ENCODE results near the gene UPK1A.

Gene UPK1A

DNA sequence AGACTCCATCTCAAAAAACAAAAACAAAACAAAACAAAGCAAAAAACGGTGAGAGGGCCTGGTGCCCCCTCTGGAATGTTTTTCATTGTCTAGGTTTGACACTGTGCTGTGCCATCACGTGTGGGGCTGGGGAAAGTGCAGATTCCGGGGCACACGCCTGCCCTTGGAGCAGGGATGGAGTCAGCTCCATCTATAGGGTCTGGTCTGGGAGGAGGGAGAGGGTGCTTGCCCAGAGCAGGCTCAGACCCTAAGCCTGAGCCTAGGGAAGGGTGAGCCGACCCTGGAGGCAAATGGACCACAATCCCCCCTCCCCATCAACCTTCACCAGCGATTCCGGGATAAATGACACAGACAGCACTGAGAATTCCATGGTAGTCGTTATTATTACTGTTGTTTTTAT is 27.1 kb downstream of the UPK1A start:
- no peak for DNase-seq (ENCODE audit: low spot score)

DNA sequence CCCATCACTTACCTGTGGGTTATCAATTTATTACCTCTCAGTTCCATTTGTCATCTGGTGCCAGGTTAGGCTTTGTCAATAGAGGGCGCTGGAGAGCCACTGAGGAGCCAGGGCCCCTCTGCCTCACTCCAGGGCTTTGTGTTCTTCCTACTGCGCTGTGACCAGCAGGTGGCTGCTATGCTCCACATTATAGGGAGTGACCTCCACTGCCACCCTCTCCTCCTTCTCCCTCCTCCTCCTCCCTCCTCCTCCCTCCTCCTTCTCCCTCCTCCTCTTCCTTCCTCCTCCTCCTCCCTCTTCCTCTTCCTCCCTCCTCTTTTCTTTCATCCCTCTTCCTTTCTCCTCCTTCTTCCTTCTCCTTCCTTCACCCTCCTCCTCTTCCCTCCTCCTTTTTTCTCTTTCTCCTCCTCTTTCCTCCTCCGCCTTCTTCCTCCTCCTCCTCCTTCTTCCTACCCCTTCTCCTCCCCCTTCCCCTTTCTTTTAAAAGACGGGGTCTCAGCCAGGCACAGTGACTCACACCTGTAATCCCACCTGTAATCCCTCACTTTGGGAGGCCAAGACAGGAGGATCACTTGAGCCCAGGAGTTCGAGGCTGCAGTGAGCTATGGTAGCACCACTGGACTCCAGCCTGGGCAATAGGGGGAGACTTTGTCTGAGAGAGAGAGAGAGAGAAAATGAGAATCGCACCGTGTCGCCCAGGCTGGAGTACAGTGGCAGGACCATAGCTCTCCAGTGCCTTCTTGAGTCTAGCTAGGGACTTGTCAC is 27.7 kb downstream of the UPK1A start:
- peak; percentile 94 for DNase-seq (ENCODE audit: low spot score)

DNA sequence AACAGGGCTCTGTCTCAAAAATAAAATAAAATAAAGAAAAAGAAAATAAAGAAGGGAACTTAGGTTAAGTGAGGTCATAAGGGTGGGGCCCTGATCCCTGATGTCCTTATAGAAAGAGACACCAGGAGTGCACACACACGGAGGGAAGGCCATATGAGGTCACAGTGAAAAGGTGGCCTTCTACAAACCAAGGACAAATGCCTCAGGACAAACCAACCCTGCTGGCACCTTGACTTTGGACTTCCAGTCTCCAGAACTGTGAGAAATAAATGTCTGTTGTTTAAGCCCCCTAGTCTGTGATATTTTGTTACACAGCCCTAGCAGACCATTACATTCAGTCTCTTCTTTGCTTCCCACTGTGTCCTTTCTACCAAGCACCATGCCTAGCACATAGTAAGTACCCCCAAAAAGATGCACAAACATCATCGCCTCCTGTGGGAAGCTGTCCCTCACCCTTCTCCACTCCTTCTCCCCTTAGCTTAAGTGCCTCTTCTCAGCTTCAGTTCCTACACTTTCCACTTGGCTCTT is 29.6 kb downstream of the UPK1A start:
- no peak for DNase-seq (ENCODE audit: low spot score)

DNA sequence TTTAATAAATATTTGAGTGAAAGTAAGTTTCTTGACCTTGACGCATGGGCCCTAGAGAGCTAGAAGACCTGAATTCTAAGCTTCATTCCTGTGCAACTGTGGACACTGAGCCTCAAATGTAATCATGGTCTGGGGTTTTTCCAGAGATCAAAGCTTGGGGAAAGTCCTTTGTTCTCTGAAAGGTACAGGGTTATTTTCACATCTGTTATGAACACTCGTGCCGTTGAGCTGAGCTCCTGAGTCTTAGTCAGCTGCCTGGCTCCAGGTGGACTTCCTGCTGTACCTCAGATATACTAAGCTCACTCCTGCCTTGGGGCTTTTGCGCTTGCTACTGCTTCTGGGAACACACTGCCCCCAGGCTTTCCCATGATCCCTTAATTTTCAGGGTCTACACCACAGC is 30.5 kb downstream of the UPK1A start:
- no peak for DNase-seq (ENCODE audit: low spot score)

DNA sequence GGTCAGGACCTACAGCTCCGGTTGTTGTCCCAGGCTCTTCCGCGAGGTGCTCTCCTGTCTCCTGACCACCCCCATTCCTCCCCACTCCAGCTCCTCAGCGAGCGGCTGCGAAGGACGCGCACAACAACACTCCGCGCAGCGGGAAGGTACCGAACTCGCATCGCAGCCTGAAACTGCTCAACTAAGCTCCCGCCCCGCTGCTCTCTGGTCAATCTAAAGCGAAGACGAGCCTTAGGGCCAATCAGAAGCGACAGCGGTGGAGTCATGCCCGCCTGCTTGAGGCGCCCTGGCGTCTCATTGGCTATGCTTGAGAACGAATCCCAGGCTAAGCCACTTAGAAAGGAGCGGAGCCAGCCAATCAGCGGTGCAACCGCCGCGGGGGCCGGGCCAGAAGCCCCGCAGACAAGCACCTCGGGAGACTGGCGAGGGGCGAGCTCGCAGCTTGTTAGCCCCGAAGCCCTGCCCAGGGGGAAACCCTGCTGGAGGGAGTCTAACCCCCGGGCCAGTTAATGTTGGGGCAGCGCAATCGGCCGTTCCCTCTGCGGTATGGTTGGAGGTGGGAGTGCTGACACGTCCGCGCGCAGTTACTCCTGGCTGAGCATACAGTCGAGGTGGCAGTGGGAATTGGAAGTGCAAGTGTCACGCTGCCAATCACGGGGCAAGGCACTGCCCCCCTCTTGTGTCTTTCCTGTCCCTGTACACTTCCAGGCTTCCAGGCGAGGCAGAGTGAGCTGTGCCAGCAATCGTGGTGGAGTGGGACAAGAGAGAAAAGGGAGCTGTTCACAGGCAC is 36.1 kb downstream of the UPK1A start:
- peak; percentile 89 for DNase-seq (ENCODE audit: low spot score)

DNA sequence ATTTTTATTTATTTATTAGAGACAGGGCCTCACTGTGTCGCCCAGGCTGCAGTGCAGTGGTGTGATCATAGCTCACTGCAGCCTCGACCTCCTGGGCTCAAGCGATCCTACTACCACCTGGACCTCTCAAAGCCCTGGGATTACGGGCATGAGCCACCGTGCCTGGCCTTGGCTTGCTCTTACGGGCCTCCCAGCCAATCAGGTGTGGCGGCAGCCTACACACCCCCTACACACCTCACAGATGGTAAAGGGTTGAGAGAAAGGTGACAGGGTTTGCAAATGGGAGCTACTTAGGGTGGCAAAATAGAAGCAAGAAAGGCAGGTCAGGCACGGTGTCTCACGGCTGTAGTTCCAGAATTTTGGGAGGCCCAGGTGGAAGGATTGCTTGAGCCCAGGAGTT is 37.0 kb downstream of the UPK1A start:
- DNase-seq (ENCODE audit: low spot score), result no peak

DNA sequence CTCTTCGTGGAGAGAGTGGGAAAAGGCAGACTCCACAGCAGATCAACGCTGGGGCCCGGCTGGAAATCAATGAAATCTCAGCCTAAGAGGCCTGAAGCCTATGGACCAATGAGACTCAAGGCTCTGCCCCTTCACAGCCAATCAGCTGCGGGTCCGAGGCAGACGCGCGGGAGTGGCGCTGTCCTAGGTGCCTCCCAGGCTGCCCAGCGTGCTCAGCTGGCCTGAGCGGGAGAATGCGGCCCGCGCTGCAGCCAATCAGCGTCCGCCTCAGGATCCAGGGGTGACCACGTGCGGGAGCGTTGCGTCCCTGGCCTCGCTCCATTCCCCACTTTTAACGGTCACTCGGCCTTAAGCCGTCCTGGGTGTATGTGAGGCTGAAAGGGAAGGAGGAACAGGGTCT is 37.9 kb downstream of the UPK1A start, which contains the start of gene ZBTB32:
Gene ZBTB32, plus strand, starts transcription at position 341 of the 400 bp plus-strand sequence. CDS start 10,069 bp downstream, outside the sequence.
- no peak for DNase-seq (ENCODE audit: low spot score)

DNA sequence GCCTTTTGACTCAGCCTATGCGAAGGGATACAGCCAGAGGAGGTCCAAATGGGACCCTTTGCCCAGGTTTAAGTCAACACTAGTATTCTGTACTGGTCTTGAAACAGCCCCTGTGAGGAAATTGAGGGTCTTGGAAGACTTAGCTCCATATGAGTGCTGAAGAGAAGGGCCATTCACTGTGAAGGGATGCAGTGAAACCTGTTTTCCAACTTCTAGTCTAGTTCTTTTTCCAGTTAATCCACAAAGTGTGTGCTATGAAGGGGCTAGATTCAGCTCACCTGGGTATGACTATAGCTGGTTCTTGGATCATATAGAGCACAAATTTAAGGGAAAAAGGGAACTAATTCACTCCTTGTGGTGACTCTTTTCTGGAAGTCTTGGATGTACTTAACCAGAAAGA is 42.1 kb downstream of the UPK1A start:
- no peak for DNase-seq (ENCODE audit: low spot score)

DNA sequence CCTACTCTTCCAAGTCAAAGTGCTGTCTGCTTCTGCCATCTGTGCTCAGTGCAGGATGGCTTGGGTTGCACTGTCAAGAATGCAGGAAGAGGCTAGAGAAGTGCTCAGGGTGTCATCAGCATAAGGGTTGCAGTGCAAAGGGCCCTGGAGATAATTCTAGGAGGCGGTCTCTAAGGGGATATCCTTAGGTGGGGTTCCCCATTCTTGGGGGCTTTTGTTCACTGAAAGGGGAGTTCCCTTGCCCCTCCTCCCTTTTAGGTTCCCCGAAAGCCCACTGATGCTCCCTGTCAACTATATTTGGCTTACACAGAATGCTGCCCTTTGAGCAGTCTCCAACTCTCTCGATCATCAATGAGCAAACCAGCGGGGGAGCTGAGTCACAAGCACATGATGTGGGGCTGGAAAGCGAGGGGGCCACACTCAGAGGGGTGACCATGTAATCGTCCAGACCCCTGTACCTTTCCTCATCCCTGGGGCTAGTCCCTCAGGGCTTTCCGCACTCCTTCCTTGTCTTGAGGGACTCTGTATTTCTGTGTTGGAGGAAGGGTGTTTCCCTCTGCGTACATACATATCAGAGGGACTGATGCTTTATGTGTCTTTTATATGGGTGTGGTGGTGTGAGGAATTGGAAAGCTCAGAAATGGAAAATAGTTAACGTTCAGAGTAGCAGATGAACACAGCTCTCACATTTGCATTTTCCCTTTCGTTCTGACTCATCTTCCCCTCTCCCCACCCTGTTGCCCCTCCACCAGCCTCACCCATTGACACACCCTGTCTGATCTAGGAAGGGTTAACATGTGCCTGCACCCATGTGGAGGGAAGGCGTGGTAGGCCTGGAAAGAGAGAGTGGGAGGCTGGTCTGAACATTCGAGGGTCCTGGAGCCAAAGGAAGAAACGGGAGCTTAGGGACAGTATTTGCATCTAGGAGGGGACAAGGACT is 44.7 kb downstream of the UPK1A start:
- no peak for DNase-seq (ENCODE audit: low spot score)

DNA sequence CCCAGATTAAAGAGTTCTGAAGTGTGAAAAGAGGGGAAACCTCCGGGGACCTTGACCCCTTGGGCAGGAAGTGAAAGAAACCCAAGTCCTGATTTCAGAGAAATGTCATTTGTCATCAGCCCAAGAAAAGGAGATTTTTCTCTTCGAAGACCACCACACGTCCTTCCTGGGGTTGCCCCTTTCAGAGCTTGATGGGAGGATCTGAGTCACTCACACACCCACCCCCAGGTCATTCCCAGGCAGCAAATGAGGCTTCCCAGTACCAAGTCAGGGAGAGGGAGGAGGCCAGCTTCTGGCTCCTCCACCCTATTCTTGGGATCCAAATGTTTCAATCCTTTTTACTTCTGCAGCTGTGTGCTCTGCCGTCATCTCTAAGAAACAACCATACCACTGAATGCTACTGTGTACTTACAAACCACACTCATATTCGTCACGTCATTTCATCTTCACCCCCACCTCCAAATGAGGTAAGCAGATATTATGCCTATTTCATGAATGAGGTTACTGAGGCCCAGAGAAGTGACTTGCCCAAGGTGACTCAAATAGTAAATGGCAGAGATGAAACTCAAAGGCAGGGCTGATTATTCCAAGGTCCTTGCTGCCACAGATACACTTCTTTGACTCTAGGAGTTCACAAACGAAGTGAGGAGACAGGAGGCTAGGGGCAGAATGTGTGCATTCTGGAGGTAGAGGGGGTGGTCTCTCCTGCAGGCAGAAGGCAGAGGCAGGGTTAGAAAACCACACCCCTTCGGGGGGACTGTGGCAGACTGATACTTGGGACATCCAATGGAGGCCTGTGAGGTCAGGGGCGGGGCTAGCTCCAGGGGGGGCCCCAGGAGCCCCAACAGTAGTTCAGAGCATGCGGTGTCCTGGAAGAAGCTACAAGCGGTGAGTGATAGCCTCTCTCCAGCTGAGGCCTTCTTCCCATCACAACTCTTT is 46.5 kb downstream of the UPK1A start:
- no peak for DNase-seq (ENCODE audit: low spot score)

DNA sequence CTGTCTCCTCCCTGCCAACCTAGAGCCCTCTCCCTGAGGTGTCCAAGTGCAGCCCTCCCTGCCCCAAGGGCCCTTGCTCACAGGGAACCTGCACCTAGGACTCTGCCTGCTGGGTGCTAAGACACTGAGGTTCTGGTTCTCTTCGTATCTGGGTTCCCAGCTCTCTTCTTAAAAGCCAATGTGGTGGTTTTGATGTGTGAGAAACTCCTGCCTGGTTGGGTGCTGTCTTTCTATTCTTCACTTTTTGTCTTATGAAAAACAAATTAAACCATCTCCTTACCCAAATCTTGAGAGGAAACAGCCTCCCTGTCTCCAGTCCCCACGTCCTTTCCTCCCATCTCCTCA is 47.2 kb downstream of the UPK1A start:
- no peak for DNase-seq (ENCODE audit: low spot score)

DNA sequence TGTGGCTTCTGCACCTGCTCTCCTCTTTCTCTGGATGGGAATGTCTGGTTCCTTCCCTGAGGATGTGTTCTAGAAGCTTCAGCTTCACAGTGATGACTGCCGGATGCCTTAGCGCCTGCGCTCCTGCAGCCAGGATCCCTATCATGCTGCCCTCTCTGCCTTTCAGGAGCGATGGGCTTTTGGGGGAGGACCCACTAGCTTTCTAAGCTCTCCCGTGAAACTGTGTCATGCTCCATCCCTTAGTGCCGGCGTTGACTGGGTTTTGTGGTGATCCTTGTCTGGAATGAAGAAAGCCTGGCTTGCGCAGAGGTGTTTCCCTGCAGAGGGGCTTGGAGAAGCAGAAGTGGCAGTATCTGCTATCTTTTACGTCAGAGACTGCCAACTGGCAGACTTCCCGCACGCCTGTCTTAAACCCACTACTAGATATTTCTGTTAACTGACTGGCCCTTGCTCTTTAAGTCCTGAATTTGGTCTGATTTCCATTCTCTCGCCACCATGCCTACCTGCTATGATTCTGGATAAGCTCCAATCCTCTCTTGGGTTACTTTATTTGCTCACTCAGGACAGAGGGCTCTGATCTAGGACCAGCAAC is 47.7 kb downstream of the UPK1A start:
- DNase-seq (ENCODE audit: low spot score), result no peak

DNA sequence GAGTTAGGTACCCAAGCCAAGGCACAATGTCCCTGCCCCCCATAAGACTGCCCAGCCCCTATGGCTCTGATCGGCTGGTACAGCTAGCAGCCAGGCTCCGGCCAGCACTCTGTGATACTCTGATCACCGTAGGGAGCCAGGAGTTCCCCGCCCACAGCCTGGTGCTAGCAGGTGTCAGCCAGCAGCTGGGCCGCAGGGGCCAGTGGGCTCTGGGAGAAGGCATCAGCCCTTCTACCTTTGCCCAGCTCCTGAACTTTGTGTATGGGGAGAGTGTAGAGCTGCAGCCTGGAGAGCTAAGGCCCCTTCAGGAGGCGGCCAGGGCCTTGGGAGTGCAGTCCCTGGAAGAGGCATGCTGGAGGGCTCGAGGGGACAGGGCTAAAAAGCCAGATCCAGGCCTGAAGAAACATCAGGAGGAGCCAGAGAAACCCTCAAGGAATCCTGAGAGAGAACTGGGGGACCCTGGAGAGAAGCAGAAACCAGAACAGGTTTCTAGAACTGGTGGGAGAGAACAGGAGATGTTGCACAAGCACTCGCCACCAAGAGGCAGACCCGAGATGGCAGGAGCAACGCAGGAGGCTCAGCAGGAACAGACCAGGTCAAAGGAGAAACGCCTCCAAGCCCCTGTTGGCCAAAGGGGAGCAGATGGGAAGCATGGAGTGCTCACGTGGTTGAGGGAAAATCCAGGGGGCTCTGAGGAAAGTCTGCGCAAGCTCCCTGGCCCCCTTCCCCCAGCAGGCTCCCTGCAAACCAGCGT is 48.5 kb downstream of the UPK1A start:
- DNase-seq (ENCODE audit: low spot score), result no peak

DNA sequence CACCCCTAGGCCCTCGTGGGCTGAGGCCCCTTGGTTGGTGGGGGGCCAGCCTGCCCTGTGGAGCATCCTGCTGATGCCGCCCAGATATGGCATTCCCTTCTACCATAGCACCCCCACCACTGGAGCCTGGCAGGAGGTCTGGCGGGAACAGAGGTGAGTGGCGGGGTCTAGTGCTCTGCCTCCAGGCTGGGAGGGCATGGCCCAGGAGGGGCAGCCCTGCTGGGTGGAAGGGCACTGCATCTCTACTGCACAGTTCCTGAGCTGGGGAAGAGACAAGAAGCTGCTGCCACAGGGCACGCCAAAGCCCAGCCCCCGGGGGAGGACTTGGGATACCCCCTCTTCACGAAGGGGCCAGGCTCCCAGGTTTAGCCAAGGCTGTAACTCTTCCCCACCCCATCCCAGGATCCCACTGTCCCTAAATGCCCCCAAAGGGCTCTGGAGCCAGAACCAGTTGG is 49.1 kb downstream of the UPK1A start:
- DNase-seq (ENCODE audit: low spot score), result no peak

DNA sequence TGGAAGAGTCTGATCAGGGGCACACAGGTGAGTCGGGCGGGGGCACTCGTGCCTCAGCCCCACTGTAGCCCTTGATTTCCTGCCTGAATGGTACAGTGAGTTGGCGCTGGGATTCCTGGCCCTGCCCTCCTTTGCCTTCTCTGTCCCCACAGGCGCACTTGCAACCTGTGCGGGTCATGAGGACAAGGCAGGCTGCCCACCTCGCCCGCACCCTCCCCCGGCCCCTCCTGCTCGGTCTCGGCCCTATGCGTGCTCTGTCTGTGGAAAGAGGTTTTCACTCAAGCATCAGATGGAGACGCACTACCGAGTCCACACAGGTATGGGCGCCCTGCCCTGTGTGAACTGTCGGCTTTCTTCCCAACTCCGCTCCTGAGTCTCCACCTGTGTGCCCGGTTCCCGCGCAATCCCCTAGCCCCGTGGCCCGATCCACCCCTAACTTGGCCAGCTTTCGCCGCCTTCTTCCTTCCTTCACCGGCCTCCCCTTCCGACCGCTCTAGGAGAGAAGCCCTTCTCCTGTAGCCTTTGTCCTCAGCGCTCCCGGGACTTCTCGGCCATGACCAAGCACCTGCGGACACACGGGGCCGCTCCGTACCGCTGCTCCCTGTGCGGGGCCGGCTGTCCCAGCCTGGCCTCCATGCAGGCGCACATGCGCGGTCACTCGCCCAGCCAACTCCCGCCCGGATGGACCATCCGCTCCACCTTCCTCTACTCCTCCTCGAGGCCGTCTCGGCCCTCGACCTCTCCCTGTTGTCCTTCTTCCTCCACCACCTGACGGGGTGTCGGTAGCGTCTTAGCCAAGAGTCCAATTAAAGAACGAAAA is 49.9 kb downstream of the UPK1A start:
- no peak for DNase-seq (ENCODE audit: low spot score)

DNA sequence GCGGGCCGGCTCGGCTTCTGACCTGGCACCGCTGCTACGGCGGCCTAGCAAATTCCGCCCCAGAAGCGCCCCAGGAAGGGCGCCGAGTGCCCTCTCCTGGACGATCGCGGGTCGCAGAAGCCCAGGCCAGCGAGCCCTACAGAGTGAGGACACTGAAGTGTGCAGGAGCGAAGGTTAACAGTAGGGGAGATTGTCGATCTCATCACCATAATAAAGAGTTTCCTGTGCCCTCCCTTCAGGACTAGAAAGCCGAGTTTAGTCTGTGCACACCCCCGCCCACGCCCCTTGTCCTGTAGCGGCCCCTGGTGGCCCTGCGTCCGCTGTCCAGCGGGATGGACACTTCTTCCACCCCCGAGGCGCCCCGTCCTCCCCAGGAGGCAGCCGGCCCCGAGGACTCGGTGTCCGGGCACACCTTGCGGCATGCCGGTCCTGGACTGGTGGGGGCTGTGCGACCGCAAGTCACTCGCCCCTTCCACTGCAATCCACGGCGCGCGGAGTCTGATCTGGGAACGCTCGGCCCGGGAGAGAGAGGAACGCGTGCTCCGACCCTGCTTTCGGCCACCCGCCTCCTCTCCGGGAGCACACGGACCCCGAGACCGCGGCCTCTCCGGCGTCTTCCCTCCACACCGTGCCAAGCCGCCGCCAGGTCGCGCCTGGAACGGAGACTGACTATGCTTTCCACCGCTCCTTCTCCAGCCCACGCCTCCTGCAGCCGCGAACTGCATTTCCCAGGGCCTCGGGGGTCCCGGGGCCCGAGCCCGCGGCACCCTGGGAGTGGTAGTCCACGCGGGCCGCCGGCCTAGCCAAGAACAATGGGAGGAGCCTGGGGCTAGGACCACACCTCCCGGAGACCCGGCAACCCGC is 50.7 kb downstream of the UPK1A start:
- peak; percentile 87 for DNase-seq (ENCODE audit: low spot score)

DNA sequence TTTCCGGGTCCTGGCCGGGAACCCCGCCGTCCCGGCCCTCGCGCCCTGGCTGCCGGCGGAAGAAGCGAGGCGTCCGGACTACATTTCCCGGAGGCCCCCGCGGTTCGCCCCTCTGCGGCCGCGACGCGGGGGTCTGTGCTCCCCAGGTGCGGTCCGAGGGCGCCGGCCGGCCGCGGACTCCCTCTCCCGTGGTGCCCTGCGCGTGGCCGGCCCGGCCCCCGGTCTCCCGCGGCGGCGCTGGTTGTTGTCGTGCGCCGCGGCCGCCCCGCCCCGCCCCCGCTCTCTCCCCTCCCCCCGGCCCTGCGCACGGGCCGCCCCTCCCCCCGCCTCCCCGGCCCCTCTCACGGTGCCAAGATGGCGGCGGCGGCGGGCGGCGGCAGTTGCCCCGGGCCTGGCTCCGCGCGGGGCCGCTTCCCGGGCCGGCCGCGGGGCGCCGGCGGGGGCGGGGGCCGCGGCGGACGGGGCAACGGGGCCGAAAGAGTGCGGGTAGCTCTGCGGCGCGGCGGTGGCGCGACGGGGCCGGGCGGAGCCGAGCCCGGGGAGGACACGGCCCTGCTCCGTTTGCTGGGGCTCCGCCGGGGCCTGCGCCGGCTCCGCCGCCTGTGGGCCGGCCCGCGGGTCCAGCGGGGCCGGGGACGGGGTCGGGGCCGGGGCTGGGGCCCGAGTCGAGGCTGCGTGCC is 51.5 kb downstream of the UPK1A start, which contains the start of gene KMT2B:
Gene KMT2B, plus strand, starts transcription at position 339 of the 680 bp plus-strand sequence. Its CDS starts 16 bp downstream, at position 355.
- peak; percentile 87 for DNase-seq (ENCODE audit: low spot score)
